Right atrium auricular region (tissue), 2 donors: ENCODE measurements around the gene SNRPB. TPM values are rescaled to one million over a fixed set of nuclear protein-coding genes. Genes with fewer than 3 reads are reported as not detected.

Source experiments
- DNase-seq: peaks from one replicate; pipeline ENCODE4 v3.0.0-alpha.2; 2019; ENCODE audit warnings: low spot score
- H3K27ac ChIP-seq, 2 donors: fragments of 200-600 bp; sonication (generic); 1 replicate in 1 of 2; 2 replicates in 1 of 2; pipeline ENCODE4 v1.5.1; 2016 to 2019
- H3K27me3 ChIP-seq, 2 donors: fragments of 200-600 bp; sonication (generic); one replicate each; pipeline versions ENCODE4 v1.5.1 to v1.6.0; 2017 to 2019
- H3K36me3 ChIP-seq: fragments of 200-600 bp; sonication (generic); one replicate; pipeline ENCODE4 v1.5.1; 2016
- H3K4me1 ChIP-seq, 2 donors: fragments of 200-600 bp; sonication (generic); one replicate each; pipeline versions ENCODE4 v1.5.1 to v1.6.0; 2017 to 2019
- H3K4me3 ChIP-seq, 2 donors: fragments of 200-600 bp; sonication (generic); 1 replicate in 1 of 2; 2 replicates in 1 of 2; pipeline ENCODE4 v1.5.1; 2017 to 2019; ENCODE audit warnings: mild to moderate bottlenecking in 1 of 2, moderate library complexity in 1 of 2
- H3K9me3 ChIP-seq, 2 donors: fragments of 200-600 bp; sonication (generic); one replicate each; pipeline ENCODE4 v1.5.1; 2019
- total RNA-seq, 2 donors: library from RNA; depleted of rRNA; stranded (reverse); fragments of >200 nt; gene quantifications; one replicate each; pipeline ENCODE4 v1.1.0, GENCODE V29; 2016
- TF ChIP-seq, protein P1 (sequence below), 2 donors: fragments of 200-600 bp; sonication (generic); IDR thresholded peaks; one replicate each; pipeline ENCODE4 v1.5.1; 2019; ENCODE audit warnings: antibody characterized with exemption in 2 of 2

SNRPB gene
- total RNA-seq, 2 donors from 2014 or later, result 78.7 to 105 TPM

DNA sequence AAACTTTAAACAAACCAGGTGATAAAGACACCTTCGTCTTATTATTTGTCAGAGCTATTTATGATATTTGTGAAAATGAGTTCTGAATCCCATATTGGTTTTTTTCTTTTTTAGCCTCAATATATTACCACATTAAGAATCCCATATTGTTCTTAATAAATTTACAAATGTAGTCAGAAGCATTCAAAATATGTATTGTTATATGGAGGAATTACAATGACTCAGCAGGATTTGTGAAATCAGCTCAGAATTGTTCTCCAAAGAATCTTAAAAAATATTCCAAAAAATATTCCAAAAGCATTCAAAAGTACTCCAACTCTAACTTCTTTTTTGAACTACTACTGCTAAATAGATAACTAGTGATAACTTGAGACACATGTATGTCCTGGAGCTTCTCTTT lies 44.6 kb upstream of the SNRPB start:
- no peaks in the 10 kb centered on the region for H3K4me1 ChIP-seq
- no peaks in the 10 kb centered on the region for H3K36me3 ChIP-seq
- no peak overlapping the region for H3K27ac ChIP-seq
- DNase-seq, result no peak
- TF ChIP-seq, protein P1, sequence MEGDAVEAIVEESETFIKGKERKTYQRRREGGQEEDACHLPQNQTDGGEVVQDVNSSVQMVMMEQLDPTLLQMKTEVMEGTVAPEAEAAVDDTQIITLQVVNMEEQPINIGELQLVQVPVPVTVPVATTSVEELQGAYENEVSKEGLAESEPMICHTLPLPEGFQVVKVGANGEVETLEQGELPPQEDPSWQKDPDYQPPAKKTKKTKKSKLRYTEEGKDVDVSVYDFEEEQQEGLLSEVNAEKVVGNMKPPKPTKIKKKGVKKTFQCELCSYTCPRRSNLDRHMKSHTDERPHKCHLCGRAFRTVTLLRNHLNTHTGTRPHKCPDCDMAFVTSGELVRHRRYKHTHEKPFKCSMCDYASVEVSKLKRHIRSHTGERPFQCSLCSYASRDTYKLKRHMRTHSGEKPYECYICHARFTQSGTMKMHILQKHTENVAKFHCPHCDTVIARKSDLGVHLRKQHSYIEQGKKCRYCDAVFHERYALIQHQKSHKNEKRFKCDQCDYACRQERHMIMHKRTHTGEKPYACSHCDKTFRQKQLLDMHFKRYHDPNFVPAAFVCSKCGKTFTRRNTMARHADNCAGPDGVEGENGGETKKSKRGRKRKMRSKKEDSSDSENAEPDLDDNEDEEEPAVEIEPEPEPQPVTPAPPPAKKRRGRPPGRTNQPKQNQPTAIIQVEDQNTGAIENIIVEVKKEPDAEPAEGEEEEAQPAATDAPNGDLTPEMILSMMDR (IDR thresholded peaks at IDR 0.05), result no peak
- no peaks in the 10 kb centered on the region for H3K27me3 ChIP-seq
- H3K9me3 ChIP-seq, result no peaks in the 10 kb centered on the region
- H3K4me3 ChIP-seq, result no peak overlapping the region

DNA sequence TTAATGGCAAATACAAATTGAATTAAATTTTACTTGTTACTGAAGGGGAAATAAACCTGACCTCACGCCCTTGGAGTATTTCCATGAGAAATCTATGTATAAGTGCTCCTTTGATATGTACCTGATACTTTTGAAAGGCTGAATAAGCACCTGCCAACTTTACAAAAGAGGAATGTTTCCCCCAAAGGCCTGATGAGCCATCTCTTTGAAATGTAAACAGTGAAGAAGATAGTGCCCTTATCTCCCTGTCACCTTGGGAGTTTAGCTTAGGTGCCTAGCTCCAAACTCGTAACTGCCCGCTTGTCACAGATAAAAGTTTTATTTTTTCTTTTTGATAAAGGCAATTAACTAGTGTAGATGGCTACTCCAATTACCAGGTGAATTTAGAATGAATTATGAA lies 39.2 kb upstream of the SNRPB start:
- peak overlapping the region in 1 of 2 donors; percentile 89 for H3K27ac ChIP-seq

DNA sequence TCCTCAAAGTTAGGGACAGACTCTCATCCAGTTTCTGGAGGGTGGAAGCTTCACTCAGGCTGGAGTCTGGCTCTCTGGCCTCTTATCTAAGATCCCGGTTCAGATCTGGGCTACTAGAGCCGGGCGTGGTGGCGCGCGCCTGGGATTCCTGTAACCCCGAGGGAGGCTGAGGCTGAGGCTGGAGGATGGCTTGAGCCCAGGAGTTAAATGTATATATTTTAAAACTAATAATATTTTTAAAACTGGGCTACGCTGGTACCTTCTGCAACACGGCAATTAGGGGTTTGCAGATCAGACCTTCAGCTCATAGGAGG lies 38.8 kb upstream of the SNRPB start:
- Histone ChIP-seq H3K36me3 (no peaks in the 10 kb centered on the region), H3K4me3 (peak overlapping the region; percentile 82 to 86), H3K27ac (peak overlapping the region; percentile 86 to 89), H3K27me3 (no peaks in the 10 kb centered on the region), H3K4me1 (peaks cover 0 to 16% of the 10 kb centered on the region in 2 donors), H3K9me3 (no peaks in the 10 kb centered on the region)
- TF ChIP-seq, protein P1 (IDR thresholded peaks at IDR 0.05), result no peak
- DNase-seq, result no peak

More for the DNA sequence above, 39.2 kb upstream of the SNRPB start:
- Histone ChIP-seq H3K27me3 (no peaks in the 10 kb centered on the region), H3K4me3 (peak overlapping the region in 1 of 2 donors; percentile 86), H3K4me1 (peaks cover 0 to 16% of the 10 kb centered on the region in 2 donors), H3K36me3 (no peaks in the 10 kb centered on the region), H3K9me3 (no peaks in the 10 kb centered on the region)
- TF ChIP-seq, protein P1 (IDR thresholded peaks at IDR 0.05), result no peak
- DNase-seq, result no peak

DNA sequence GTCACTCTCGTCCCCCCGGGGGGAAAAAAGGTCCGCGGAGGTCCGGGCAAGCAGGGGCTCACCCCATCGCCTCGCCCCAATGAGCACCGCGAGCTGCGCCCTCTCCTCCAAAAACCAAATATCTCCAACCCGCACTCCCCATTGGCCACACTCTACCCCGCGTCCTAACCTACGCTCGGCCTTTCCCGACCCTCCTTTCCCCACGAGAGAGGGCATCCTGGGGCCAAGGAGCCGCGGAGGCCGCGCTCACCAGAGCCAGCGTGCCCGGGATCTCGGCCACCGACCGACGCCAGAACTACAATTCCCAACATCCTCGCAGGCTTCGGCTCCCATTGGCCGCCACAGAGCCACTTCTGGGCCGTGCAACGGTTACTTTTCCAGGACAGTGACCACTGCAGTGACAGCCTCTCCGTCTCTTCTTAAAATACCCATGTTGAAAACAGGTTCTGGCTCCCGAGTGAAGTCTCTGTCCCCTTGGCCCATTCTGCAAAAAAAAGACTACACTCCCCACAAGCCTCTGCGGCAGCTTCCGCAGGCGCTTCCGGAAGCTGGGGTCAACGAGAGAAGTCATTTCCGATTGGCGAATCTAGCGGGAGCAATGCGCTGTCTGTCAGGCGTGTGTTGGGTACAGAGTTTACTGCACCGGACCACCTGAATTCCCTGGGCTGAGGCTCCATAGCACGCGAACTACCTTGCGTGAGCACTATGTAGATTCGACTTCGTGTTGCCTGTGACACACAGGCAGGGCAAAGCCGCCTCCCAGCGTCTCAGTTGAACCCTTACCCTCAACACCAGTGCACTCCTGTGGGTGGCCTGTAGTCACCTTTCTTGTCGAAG lies 38.3 kb upstream of the SNRPB start, which contains the start of gene ZNF343:
Gene ZNF343 (minus strand): TSS at position 285 of the 837 bp plus-strand sequence. CDS start 15,020 bp downstream, outside the sequence.
- H3K36me3 ChIP-seq, result no peaks in the 10 kb centered on the region
- TF ChIP-seq, protein P1 (IDR thresholded peaks at IDR 0.05), result no peak
- peak; percentile 87 for DNase-seq
- peaks cover 0 to 16% of the 10 kb centered on the region in 2 donors for H3K4me1 ChIP-seq
- H3K27ac ChIP-seq, result peak within 1 kb of the TSS; percentile 86 to 89
- H3K9me3 ChIP-seq, result no peaks in the 10 kb centered on the region
- no peaks in the 10 kb centered on the region for H3K27me3 ChIP-seq
- H3K4me3 ChIP-seq, result peak within 1 kb of the TSS; percentile 82 to 86

DNA sequence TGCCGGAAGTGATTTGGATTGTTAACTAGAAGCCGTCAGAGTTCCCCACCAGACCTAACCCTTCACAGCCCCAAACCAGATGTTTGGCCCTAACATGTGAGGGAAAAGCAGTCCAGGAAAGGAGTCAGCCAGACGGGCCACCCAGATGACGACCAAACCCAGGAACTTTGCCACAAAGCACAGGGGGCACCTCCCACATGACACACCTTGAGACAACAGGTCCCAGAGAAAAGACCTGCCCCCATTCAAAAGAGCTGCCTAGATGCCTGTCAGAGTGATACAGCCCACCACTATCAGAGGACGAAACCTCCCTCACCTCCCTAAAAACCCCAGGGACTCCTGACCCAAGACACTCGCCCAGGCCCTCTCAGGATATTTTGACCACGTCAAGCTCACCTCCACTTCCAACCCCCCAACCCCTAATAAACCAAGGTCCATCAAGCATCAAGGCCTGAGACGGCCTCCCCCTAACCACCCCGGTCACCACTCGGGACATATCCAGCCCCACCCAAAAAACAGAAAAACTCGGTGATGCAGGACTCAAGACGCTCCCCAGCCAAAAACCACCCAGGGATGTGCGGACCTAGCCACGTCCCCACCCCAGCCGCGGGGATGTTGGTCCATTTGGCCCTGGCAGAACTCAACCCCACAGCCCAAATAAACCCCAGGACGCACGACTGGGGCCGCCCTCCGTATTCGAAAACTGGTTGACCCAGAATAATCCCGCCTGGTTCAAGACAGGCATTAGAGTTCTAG lies 37.5 kb upstream of the SNRPB start:
- TF ChIP-seq, protein P1 (IDR thresholded peaks at IDR 0.05), result no peak
- H3K4me1 ChIP-seq, result peaks cover 0 to 16% of the 10 kb centered on the region in 2 donors
- peak overlapping the region; percentile 86 to 89 for H3K27ac ChIP-seq
- H3K27me3 ChIP-seq, result no peaks in the 10 kb centered on the region
- H3K9me3 ChIP-seq, result no peaks in the 10 kb centered on the region
- H3K4me3 ChIP-seq, result peak overlapping the region; percentile 82 to 86
- H3K36me3 ChIP-seq, result no peaks in the 10 kb centered on the region
- DNase-seq, result no peak
